ENCODE measurements around the gene BCAP29.

DNA sequence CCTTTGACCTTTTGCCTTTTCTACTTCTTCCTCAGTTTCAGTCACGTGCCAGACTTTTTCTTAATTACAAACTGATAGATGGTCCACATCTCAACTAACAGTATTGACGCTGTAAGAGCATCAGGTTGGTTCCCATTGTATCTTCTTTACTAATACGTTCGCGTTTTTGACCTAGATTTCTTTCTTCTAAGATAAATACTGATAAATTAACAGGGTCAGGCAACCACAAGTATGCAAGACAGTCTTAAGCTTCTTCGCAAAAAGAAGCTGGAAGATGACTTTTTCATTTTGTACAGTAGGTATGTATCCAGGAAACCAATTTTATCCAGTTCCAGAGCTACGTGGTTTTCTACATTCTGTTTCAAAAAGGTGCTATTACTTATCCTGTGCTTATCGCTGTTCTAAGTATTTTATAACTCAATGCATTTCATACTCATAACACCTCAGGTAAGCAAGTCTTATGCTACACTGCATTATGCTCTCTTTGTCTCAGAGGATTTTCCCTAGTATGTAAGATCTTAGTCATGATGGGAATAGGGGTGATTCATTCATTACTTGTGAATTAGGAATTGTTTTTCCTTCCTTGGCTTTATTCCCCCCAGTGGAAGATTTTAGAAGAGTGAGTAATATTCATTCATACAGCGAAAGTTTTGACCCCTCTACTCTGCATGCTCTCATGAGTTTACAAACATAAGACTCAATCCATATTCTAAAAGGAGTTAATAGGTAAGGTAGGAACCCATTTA lies 15.3 kb upstream of the BCAP29 start:
- TF ChIP-seq, protein P1, sequence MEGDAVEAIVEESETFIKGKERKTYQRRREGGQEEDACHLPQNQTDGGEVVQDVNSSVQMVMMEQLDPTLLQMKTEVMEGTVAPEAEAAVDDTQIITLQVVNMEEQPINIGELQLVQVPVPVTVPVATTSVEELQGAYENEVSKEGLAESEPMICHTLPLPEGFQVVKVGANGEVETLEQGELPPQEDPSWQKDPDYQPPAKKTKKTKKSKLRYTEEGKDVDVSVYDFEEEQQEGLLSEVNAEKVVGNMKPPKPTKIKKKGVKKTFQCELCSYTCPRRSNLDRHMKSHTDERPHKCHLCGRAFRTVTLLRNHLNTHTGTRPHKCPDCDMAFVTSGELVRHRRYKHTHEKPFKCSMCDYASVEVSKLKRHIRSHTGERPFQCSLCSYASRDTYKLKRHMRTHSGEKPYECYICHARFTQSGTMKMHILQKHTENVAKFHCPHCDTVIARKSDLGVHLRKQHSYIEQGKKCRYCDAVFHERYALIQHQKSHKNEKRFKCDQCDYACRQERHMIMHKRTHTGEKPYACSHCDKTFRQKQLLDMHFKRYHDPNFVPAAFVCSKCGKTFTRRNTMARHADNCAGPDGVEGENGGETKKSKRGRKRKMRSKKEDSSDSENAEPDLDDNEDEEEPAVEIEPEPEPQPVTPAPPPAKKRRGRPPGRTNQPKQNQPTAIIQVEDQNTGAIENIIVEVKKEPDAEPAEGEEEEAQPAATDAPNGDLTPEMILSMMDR (IDR thresholded peaks at IDR 0.05) = no peak
- TF ChIP-seq POLR2A (IDR thresholded peaks at IDR 0.05) = no peak

Measured in heart left ventricle (tissue), 13 donors.